GM18907 (cell line): ENCODE data around the gene DOCK10.

Experiments
- ATAC-seq: cut with Tn5 transposase; IDR thresholded peaks from one replicate; pipeline ENCODE4 v1.9.1; 2021; ENCODE audit warnings: mild to moderate bottlenecking, moderate library complexity; ENCODE audit not compliant: unreplicated experiment

DOCK10 gene

GRCh38 chr2:224798180-224798579 lies 244.1 kb downstream of the DOCK10 start:
- ATAC-seq, result no peak

DNA sequence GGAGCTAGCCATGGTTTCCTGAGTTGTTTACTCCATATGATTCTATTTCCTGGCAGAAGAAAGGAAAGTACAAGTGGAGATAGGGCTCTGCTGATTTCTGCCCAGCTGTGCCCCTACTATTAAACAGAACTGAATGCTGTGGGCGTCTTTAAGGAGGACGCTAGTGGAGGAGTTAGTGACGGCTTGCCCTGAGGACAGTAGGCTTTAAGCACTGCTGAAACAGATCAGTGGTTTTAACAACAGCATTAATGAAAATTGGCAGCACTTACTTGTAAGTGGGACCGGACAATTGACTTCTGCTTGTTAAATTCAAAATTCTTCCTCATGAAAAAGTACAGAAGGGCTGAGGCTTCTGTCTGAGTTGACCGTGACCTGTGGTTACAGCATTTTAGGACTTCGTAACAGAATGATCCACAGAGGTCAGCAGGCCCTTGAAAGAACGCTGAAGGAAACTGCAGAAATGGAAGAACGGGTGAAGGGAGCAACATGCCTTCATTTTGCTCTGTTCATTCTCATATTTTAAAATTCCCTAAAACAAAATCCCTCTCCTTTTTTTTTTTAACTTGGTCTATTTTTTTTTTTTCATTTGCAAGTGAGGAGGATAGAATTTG lies 245.5 kb downstream of the DOCK10 start:
- ATAC-seq, result no peak

DNA sequence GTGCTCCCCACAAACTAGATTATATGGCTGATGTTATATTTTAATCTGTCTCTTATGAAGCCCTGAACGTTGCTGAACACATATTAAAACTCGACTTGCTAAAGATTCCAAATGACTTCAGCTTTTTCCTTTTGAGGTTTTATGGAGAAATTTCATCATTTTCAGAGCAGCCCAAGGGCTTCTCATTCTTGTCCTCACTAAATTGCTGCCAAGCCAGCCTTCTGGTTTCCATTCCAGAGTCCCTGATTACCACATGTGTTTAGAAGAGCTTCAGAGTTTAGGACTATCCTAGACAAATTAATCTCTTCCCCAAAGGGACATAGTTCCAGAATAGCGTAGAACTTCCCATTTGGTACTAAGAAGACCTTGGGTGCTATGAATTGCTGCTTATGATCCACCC lies 248.3 kb downstream of the DOCK10 start:
- ATAC-seq, result no peak

DNA sequence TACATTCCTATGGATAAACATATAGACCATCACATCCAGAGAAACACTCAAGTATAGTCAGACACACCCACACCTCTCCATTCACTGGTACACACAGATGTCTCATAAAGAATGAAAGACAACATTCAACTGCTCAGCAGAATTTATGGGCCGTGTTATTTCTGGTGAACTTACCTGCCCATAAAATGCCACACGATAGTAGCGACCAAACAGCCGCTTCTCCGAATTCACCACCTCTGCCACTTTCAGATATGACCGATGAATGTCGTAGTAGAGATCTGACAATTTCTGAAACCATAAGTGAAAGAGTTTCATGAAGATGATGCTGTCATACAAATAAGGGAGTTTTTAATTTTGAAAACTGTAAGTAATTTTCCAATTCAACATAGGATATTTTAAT lies 255.4 kb downstream of the DOCK10 start:
- ATAC-seq, result no peak

GRCh38 chr2:224781400-224781799 lies 260.9 kb downstream of the DOCK10 start:
- ATAC-seq, result peak; percentile 83

DNA sequence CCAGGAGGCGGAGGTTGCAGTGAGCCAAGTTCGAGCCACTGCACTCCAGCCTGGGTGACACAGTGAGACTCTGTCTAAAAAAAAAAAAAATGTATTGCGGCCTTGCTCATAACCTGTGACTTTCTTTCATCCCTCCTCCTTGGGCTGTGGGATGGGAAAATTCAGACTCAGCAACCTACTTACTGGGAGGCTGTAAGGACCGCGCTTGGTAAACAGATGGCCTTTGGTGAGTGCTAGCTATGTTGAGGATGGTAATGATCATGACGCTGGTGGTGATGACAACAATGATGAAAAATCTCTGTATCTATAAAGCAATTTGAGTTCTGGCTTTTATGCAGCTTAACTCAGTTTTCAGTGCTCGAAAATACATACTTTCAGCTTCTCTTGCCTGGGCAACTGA lies 261.4 kb downstream of the DOCK10 start:
- no peak for ATAC-seq

- ATAC-seq, result no peak
Measured at GRCh38 chr2:224780106-224780505, 262.2 kb downstream of the DOCK10 start.

- ATAC-seq, result peak; percentile 58
Measured at GRCh38 chr2:224778474-224778877, 263.8 kb downstream of the DOCK10 start.

DNA sequence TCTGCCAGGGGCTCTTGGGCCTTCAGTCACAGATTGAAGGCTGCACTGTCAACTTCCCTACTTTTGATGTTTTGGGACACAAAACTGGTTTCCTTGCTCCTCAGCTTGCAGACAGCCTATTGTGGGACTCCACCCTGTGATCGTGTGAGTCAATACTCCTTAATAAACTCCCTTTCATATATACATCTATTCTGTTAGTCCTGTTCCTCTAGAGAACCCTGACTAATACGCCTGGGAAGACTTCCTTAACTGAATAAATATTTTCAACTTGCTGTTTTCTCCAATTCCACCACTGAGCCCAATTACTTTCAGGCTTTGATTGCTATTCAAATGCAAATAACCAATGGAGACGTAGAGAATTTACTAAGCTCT lies 264.7 kb downstream of the DOCK10 start:
- ATAC-seq, result no peak

GRCh38 chr2:224776795-224777558 lies 265.3 kb downstream of the DOCK10 start:
- no peak for ATAC-seq

DNA sequence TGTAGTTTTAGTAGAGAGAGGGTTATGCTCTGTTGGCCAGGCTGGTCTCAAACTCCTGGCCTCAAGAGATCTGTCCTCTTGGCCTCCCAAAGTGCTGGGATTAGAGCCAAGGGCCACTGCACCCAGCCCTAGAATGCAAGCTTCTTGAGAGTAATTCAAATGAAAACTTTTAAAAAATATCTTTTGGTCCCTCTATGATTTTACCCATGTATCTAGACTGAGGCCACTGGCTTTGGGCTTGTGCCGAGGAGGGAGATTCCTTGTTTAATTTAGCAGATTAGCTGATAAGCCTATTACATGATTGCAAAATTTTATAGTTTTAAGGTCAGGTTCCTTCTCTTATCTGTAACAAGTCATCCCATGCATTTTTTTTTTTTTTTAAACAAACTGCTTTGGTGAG lies 266.6 kb downstream of the DOCK10 start:
- no peak for ATAC-seq

DNA sequence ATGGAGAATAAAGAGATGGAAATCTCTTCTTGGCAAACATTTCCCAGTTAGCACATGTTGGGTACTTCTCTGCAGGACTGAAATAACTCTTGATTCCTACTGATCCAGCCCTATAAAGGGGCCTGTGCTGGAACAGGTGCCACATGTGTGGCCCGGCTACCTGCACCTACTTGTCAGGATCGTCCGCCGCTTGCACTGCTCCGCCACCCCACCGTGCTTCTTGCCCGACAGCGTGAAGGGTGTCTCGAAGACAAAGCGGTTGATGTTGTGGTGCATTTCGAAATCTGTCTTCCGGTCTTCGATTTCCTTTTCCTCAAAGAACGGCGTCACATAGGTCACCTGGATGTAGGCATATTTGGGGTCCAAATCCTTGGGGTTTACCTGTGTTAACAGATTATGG lies 267.5 kb downstream of the DOCK10 start:
- ATAC-seq, result no peak

- ATAC-seq, result no peak
Measured at GRCh38 chr2:224772494-224772893, 269.8 kb downstream of the DOCK10 start.

DNA sequence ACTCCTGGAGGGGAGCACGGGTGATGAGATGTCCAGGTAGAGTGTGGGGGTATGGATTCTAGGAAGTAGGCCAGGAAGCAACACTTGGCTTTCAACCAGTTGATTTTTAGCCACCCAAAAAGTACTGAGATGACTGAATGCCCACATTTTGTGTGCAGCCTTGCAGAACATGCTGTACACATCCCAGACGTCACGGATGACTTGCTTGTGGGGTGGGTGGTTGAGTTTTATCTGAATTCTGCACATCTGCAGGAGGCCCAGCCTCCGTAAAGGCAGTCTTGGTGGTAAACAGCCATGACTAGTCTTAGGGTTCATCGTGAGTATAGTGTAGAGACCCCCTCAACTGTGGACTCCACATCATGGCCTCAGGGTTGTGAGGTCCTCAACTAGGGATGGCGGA lies 272.8 kb downstream of the DOCK10 start:
- ATAC-seq, result no peak

GRCh38 chr2:224764565-224765236 lies 277.6 kb downstream of the DOCK10 start:
- ATAC-seq, result peak; percentile 72

GRCh38 chr2:224757934-224758548 lies 284.2 kb downstream of the DOCK10 start:
- no peak for ATAC-seq

DNA sequence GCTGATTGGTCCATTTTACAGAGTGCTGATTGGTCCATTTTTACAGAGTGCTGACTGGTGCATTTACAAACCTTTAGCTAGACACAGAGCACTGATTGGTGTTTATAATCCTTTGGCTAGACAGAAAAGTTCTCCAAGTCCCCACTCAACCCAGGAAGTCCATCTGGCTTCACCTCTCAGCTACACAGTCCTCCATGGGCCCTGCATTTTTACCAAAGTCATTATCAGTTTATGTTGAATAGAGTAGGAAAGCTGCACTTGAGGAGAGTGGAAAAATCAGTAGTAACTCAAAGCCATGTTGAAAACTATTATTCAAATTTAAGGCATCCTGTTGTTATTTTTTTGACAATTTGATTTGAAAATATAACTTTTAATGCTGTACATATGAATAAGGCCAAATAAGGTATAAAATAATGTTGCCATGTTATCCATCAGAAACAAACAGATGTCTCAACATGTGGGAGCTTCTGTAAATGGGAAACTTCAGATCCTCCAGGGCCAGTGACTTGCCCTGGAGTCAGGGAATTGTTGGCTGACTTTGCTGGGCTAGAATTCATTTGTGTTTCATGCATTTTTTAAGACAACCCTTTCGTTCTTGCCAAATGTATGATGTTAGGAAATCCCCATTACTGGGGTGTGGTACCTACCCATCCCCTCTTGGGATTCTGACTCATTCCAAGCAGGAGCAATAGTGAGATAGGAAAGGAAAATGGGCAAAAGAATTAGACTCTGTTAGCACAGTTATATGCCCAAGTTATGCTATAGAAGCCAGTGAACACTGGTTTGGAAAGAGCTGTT lies 288.3 kb downstream of the DOCK10 start:
- no peak for ATAC-seq

GRCh38 chr2:224751996-224752698 lies 290.1 kb downstream of the DOCK10 start:
- peak; percentile 69 for ATAC-seq

GRCh38 chr2:224749136-224749535 lies 293.1 kb downstream of the DOCK10 start:
- no peak for ATAC-seq

DNA sequence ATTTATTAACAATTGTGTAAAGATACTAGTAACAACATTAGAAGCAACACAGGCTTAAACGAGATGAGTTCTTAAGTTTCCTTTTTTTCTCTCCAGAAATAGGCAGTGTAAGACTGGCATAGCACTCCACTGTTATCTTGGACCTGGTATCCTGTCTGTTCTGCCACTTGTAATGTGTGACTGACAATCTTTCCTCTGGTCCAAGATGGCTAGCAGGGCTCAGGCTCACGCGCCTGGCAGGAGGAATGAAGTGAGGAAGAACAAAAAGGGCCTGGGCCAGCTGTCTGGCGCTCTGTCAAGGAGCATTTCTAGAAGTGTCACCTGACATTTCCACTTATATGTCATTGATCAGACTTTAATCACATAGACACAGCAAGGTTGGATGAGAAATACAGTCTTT lies 294.5 kb downstream of the DOCK10 start:
- no peak for ATAC-seq
